ENCODE results near the gene ZNF358. TPM values are rescaled to one million over a fixed set of nuclear protein-coding genes. Genes with fewer than 3 reads are reported as not detected.

ZNF358 gene
- 87.6 TPM for total RNA-seq

DNA sequence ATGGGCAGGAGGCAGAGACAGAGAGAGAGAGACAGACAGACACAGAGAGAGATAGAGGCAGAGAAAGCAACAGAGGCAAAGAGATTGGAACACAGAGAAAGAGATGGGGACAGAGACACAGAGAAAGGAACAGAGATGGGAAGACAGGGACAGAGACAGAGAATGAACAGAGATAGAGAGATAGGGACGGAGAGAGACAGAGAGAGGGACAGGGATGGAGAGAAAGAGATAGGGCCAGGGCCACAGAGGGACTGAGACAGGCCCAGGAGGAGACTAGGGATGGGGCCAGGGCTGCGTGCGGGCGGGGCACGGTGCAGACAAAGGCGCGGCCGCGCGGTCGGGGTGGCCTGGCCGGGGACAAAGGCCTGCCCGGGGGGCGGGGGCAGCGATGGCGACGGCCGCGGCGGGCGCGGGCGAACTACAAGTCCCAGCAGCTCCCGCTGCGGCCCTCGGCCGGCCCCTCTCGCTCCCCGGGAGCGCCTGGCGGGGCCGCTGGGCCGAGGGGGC is at the start of gene ZNF358:
Gene ZNF358 (plus strand): TSS at position 459 of the 507 bp plus-strand sequence. CDS start 3,140 bp downstream, outside the sequence.
- DNase-seq (ENCODE audit: low spot score) = peak; percentile 62

- DNase-seq (ENCODE audit: low spot score) = no peak
These were observed 48.6 kb upstream of the ZNF358 start for GRCh38 chr19:7467009-7467989.

GRCh38 chr19:7468840-7469239 is 47.1 kb upstream of the ZNF358 start:
- DNase-seq (ENCODE audit: low spot score) = no peak

DNA sequence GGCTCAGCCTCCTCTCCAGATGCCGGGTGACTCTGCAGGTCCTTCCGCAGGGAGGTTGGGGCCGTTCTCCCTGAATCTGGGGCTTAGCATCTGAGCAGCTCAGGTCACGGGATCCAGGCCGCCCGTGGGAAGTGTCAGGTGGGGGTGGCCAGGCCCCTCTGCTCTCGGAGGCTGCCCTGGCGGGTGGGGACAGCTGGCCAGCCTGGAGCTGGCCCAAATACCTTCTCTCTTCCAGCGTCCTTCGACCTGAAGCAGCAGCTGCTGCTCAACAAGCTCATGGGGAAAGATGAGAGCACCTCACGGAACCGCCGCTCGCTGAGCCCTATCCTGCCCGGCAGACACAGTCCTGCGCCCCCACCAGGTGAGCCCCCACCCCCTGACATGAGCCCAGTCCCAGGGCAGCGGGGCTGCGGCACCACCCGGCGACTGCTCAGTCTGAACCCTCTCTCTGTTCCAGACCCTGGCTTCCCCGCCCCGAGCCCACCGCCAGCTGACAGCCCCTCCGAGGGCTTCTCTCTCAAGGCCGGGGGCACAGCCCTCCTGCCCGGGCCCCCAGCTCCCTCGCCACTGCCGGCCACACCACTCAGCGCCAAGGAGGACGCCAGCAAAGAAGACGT is 46.1 kb upstream of the ZNF358 start:
- DNase-seq (ENCODE audit: low spot score) = no peak

DNA sequence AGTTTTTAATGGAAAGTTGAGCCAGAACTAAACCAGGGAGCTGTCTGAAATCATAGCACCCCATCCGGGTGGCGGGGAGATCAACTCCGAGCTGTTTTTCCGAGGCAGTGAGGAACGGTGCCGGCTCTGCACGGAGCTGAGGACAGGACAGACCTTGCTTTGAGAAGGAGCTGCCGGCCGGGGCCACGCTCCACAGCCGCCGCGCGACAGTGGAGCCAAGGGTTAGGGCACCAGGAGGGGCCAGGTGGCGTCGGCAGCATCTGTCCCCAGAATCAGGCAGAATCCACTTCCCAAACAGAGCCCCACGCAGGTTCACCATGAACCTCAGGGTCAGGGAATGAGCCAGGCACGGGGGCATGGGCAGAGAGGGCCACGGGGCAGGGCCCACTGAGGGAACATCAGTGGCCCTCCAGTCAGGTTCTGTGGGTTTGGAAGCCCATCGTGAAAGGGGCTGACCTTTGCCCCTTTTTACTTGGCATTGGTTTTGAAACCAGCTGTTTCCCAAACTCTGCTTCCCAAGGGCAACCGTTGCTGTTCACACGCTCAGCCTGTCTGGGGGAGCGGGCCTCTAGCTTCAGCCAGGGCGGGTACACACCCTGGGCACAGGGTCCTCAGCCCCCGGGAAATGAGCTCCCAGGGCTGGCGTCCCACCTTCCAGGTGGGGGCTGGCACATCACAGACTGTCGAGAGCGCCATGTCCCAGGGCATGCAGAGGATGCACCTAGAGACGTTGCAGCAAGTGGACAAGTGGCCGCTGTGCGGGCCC is 45.2 kb upstream of the ZNF358 start:
- DNase-seq (ENCODE audit: low spot score) = no peak

DNA sequence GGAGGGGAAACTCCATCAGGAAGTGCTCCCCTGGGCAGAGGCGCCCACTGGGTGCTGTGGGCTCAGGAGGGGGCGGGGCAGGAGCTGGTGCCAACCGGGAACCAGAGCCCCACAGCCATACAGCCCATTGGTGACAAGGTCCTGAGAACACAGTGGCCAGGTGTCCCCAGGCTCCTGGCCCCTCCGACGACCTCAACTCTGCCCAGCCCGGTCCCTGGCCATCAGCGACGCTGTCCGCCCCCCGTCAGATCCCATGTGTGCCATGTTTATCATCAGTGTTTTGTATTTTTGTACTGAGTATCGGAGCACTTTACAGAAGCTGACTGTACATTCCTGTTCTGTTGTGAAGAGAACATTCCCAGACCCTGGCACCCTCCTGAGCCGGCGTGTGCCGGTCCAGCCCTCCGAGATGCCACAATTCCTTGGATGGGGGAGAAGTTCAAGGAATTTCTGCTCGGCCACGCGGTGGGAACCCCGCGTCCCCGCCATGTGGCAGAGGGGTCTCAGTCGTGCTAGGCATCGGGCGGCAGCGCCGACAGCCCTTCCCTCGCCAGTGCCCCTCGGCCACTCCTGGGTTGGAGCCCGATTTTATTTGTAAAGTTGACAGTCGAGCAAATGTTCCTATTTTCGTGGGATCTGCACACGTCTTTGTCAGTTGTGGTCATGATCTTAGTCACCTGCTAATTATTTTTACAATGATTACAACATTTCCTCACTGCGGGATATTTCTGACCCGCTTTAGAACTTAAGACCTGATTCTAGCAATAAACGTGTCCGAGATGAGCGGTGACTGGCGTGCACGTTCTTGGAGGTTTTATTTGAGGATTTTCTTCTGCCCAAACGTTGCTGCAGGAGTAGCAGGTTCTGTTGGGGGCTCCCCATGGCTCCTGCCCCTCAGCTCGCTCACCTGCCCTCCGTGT is 43.9 kb upstream of the ZNF358 start:
- no peak for DNase-seq (ENCODE audit: low spot score)

DNA sequence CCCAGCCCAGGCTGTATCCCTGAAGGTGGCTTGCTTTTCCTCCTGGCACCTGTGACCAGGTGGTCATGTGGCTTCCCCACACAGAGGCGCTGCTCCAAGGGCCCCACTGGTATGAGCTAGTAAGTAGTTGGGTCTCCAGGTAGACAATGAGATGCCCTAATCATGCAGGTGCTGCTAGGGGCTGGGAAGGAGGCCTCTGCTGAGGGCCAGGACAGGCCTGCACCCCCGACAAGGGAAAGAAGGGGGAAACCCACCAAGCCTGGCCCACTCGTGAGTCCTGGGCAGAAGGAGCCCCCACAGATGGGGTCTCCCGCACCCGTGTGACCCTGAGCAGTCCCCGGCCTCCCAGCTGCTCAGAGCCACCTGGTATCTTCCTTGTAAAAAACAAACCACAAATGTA is 40.2 kb upstream of the ZNF358 start:
- DNase-seq (ENCODE audit: low spot score) = no peak

DNA sequence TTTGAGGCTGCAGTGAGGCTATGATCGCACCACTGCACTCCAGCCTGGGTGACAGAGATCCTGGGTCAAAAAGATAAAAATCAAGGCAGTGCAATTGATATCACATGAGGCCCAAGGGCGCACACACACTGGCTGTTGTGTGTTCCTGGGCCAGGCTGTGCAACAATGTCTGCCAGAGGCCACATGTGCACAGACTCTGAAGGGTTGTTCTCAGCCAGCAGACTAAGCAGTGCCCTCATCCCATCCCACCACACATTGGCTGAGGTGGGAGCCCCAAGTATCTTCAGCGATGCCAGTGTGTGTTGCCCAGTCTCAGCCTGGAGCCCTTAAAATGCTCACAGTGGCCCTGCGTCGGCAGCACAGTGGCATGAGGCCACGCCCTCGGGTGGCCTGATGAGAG is 39.7 kb upstream of the ZNF358 start:
- DNase-seq (ENCODE audit: low spot score) = no peak

- DNase-seq (ENCODE audit: low spot score) = no peak
These were observed 39.0 kb upstream of the ZNF358 start for GRCh38 chr19:7476777-7477494.

- no peak for DNase-seq (ENCODE audit: low spot score)
These were observed 38.1 kb upstream of the ZNF358 start for GRCh38 chr19:7477758-7478157.

DNA sequence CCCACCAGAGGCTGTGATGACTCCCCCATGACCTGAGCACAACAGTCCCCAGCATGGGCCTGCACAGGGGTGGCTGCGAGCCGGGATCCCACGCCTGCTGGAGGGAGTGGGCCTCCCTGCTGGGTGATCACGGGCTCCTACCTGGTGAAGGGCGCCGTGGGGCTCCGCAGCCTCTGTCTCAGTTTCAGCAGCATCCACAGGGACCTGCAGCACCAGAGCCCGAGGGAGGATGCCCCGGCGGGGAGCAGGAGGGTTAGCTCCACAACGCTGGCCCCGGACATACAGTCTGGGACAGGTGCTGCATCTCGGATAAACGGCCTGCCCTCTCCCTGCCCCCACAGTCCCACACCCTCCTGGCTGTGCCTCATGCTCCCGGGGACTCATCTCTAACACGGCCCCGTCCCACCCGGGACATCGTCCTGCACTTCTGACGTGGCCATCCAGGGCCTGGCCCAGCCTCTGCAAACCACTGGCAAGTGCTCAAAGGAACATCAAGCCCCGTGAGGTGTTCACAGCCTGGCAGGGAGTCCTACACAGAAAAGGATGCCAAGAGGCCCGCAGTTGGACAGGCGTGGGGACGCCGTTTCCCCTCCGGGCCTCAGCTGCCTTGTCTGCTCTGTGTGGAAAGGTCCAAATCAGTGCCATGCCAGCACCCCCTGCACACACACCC is 37.6 kb upstream of the ZNF358 start:
- no peak for DNase-seq (ENCODE audit: low spot score)

- no peak for DNase-seq (ENCODE audit: low spot score)
These were observed 37.1 kb upstream of the ZNF358 start for GRCh38 chr19:7478843-7479227.

GRCh38 chr19:7480222-7480969 is 35.5 kb upstream of the ZNF358 start:
- no peak for DNase-seq (ENCODE audit: low spot score)

DNA sequence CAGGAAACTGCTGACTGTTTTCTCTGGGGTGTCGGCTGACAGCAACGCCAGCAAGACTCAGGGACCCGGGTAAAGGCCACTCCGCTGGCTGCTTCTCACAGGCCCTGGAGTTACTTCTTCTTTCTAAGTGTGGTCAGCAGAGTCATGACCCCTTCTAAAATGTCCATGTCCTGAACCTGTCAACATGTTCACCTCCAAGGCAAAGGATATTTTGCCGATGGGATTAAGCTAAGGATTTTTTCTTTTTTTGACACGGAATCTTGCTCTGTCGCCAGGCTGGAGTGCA is 35.0 kb upstream of the ZNF358 start:
- DNase-seq (ENCODE audit: low spot score) = no peak

GRCh38 chr19:7482584-7483439 is 33.1 kb upstream of the ZNF358 start:
- no peak for DNase-seq (ENCODE audit: low spot score)

- DNase-seq (ENCODE audit: low spot score) = no peak
These were observed 32.1 kb upstream of the ZNF358 start for GRCh38 chr19:7483720-7484201.

GRCh38 chr19:7486923-7487322 is 29.0 kb upstream of the ZNF358 start:
- DNase-seq (ENCODE audit: low spot score) = no peak

GRCh38 chr19:7488736-7489353 is 27.1 kb upstream of the ZNF358 start, which contains the start of gene PEX11G:
PEX11G (minus strand) TSS chr19:7489035; CDS start chr19:7489010, 25 bp downstream.
- DNase-seq (ENCODE audit: low spot score) = peak; percentile 93

All from mucosa of gallbladder (tissue), 1 donor.